Measurements from ENCODE around the gene PARD6A.
A peak's percentile ranks its signal among the peaks of the same experiment; 100 is the strongest.

The PARD6A gene

GRCh38 chr16:67666559-67667452 lies 6.0 kb downstream of the PARD6A start, which contains the start of the genes C16orf86 and ENKD1:
TSS of gene C16orf86 (plus strand) at chr16:67666814. CDS start at chr16:67666971, 157 bp downstream.
TSS of gene ENKD1 (minus strand) at chr16:67666750. CDS start at chr16:67666442, 308 bp downstream.
- H3K4me3 Mint-ChIP-seq = peak within 1 kb of the TSS; percentile 77 to 88 (median 81)
- no peak within 1 kb of the TSS for H3K27ac Mint-ChIP-seq
- no peak for TF ChIP-seq CTCF (IDR thresholded peaks at IDR 0.05; ENCODE audit: unreplicated experiment in 3 of 3)
- H3K27me3 Mint-ChIP-seq (ENCODE audit: low read depth) = no peaks in the 10 kb centered on the region
- no peaks in the 10 kb centered on the region for H3K9me3 Mint-ChIP-seq
- no peaks in the 10 kb centered on the region for H3K4me1 Mint-ChIP-seq
- peaks cover 8% of the 10 kb centered on the region for H3K36me3 Mint-ChIP-seq (ENCODE audit: low read depth)

- H3K4me1 Mint-ChIP-seq = no peaks in the 10 kb centered on the region
- no peaks in the 10 kb centered on the region for H3K27me3 Mint-ChIP-seq (ENCODE audit: low read depth)
- H3K4me3 Mint-ChIP-seq = peak overlapping the region; percentile 77 to 88 (median 81)
- peaks cover 8% of the 10 kb centered on the region for H3K36me3 Mint-ChIP-seq (ENCODE audit: low read depth)
- no peak for TF ChIP-seq CTCF (IDR thresholded peaks at IDR 0.05; ENCODE audit: unreplicated experiment in 3 of 3)
- no peak overlapping the region for H3K27ac Mint-ChIP-seq
- no peaks in the 10 kb centered on the region for H3K9me3 Mint-ChIP-seq
Observed at GRCh38 chr16:67667453-67667816, 6.7 kb downstream of the PARD6A start.

GRCh38 chr16:67667817-67668494 lies 7.2 kb downstream of the PARD6A start:
- no peak overlapping the region for H3K27ac Mint-ChIP-seq
- no peaks in the 10 kb centered on the region for H3K27me3 Mint-ChIP-seq (ENCODE audit: low read depth)
- H3K9me3 Mint-ChIP-seq = no peaks in the 10 kb centered on the region
- peaks cover 8% of the 10 kb centered on the region for H3K36me3 Mint-ChIP-seq (ENCODE audit: low read depth)
- H3K4me1 Mint-ChIP-seq = no peaks in the 10 kb centered on the region
- H3K4me3 Mint-ChIP-seq = peak overlapping the region; percentile 52 to 88 (median 59)
- TF ChIP-seq CTCF (IDR thresholded peaks at IDR 0.05; ENCODE audit: unreplicated experiment in 3 of 3) = peak; percentile 75 to 83 (median 78)

- Mint-ChIP-seq H3K27me3 (ENCODE audit: low read depth) (no peaks in the 10 kb centered on the region), H3K4me3 (peak overlapping the region; percentile 31 to 61 (median 39)), H3K4me1 (peaks cover 3% of the 10 kb centered on the region)
Observed at GRCh38 chr16:67668495-67669157, 7.9 kb downstream of the PARD6A start.

More at GRCh38 chr16:67668495-67669157, 7.9 kb downstream of the PARD6A start:
- H3K36me3 Mint-ChIP-seq (ENCODE audit: low read depth) = peaks cover 8% of the 10 kb centered on the region
- H3K9me3 Mint-ChIP-seq = no peaks in the 10 kb centered on the region
- H3K27ac Mint-ChIP-seq = no peak overlapping the region
- no peak for TF ChIP-seq CTCF (IDR thresholded peaks at IDR 0.05; ENCODE audit: unreplicated experiment in 3 of 3)

Measured in nephron (organoid).